Epithelial cell of proximal tubule (primary cell): ENCODE results near the gene KIF25. TPM values are rescaled to one million over a fixed set of nuclear protein-coding genes. Genes with fewer than 3 reads are reported as not detected.

Experiments
- DNase-seq: peaks from one replicate; pipeline ENCODE4 v3.0.0-alpha.2; 2011; ENCODE audit warnings: low read depth
- H3K4me3 ChIP-seq: 2 replicates; pipeline ENCODE4 v1.5.1; 2011; ENCODE audit warnings: low read depth, mild to moderate bottlenecking, low read length
- total RNA-seq: library from RNA; depleted of rRNA; stranded (reverse); fragments of >200 nt; gene quantifications from 2 replicates; pipeline ENCODE4 v1.2.3, GENCODE V29; 2015
- TF ChIP-seq, protein P1 (sequence below): conservative IDR thresholded peaks from 2 replicates; pipeline ENCODE4 v1.5.1; 2012; ENCODE audit warnings: low read depth, mild to moderate bottlenecking, low read length

Gene KIF25, protein sequence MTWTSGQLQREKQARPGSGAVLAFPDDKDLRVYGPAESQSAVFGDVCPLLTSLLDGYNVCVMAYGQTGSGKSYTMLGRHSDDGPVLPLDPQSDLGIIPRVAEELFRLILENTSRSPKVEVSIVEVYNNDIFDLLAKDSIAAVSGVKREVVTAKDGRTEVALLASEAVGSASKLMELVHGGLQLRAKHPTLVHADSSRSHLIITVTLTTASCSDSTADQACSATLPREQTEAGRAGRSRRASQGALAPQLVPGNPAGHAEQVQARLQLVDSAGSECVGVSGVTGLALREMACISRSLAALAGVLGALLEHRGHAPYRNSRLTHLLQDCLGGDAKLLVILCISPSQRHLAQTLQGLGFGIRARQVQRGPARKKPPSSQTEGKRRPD
- not detected in 2 replicates for total RNA-seq

DNA sequence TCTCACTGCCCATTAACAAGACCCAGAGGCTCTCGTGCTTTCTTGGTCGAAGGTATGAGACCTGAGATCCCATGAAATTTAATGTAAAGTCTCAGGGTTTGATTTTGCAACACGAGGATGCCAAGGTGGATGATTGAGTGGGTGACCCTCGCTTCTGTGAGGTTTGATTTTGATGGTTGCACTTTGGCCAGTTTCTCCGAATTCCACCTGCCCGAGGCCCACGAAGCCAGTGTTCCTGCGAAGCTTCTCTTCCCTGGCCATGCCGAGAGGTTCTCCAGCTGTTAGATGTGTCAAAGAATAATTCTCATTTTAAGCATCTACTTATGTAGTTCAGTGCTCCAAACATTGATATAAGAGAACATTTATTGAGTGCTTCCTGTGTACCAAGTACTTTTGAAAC is at the start of gene KIF25:
Gene KIF25, plus strand, starts transcription at position 30 of the 400 bp plus-strand sequence. CDS start 31,915 bp downstream, outside the sequence.
- no peak for DNase-seq
- H3K4me3 ChIP-seq: no peak within 1 kb of the TSS
- TF ChIP-seq, protein P1, sequence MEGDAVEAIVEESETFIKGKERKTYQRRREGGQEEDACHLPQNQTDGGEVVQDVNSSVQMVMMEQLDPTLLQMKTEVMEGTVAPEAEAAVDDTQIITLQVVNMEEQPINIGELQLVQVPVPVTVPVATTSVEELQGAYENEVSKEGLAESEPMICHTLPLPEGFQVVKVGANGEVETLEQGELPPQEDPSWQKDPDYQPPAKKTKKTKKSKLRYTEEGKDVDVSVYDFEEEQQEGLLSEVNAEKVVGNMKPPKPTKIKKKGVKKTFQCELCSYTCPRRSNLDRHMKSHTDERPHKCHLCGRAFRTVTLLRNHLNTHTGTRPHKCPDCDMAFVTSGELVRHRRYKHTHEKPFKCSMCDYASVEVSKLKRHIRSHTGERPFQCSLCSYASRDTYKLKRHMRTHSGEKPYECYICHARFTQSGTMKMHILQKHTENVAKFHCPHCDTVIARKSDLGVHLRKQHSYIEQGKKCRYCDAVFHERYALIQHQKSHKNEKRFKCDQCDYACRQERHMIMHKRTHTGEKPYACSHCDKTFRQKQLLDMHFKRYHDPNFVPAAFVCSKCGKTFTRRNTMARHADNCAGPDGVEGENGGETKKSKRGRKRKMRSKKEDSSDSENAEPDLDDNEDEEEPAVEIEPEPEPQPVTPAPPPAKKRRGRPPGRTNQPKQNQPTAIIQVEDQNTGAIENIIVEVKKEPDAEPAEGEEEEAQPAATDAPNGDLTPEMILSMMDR: no peak

DNA sequence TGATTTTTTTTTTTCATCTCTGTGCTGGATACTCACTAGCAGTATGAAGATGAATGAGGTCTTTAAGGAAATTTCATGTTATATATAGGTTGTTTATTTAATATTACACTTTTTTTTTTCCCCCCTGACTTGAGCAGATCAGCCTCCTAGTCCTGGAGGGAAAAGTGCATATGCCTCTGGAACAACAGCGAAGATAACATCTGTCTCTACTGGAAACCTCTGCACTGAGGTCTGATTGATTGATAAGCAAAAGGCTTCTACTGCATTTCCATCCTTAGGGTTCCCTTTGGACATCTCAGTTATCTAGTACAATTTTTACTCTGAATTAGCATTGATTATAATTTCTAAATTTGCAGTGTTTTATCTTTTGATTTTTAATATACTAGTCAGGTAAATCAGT is 49.8 kb upstream of the KIF25 start:
- DNase-seq: no peak
- TF ChIP-seq, protein P1: no peak
- H3K4me3 ChIP-seq: no peak overlapping the region

DNA sequence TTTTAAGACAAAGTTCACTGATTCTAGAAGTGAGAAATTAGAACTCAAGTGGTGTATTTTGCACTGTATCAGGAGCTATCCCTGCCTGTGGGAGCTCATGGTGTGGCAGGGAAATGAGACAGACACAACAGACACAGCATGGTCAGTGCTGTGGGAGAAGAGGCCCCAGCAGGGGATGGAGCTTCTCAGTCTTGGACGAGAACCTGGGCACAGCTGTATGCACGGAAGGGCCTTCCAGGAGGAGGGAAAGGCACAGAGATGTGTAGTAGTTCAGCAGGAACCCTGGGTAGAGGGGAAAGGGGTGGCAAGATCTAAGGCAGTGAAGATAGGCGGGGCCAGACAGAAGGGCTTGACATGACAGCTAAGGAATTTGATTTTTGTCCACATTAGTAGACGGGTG is 48.8 kb upstream of the KIF25 start:
- TF ChIP-seq, protein P1: no peak
- no peak for DNase-seq
- H3K4me3 ChIP-seq: no peak overlapping the region

DNA sequence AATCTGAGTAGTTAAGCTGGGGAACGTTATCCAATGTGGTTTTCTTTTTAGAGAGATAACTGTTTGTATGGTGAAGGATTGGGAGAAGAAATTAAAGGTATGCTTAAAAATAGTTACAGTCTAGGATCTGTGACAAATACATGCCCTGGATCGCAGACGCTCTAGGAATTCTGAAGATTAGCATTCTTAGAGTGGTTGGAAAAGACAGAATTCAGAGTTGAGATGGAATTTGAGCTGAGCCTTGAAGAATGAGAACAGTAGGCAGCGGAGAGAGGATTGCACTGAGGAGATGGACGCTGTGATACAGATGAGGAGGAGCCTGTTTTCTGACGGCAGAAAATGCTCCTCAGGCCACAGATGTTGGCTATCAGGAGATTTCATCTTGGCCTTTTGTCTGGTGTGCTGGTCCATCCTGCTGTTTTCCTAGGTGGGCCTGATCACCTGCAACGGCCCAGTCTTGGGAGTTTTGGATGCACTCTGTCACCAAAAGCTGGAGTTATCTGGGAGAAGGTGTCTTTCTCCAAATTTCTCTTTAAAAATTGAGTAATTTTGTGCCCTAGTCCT is 48.3 kb upstream of the KIF25 start:
- no peak for DNase-seq
- no peak overlapping the region for H3K4me3 ChIP-seq
- TF ChIP-seq, protein P1: no peak

DNA sequence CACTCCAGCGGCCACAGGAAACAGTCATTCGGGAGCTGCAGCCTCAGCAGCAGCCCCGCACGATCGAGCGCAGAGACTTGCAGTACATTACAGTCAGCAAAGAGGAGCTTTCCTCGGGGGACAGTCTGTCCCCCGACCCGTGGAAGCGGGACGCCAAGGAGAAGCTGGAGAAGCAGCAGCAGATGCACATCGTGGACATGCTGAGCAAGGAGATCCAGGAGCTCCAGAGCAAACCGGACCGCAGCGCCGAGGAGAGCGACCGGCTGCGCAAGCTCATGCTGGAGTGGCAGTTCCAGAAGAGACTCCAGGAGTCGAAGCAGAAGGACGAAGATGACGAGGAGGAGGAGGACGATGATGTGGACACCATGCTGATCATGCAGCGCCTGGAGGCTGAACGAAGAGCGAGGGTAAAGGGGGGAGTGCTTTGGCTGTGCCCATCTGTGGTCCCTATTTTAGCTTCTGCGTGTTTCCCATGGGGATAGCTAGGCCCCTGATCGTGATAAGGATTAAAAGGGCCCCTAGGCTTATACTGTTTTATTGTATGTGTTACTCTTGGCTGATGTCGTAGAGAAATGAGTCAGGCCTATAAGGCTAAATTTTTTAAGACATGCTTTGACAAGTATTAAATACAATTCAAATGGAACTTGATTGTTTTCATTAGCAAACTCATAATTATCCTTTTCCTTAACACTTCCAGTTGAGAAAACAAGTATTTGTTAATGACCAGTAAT is 45.5 kb upstream of the KIF25 start:
- TF ChIP-seq, protein P1: no peak
- no peak overlapping the region for H3K4me3 ChIP-seq
- DNase-seq: no peak

DNA sequence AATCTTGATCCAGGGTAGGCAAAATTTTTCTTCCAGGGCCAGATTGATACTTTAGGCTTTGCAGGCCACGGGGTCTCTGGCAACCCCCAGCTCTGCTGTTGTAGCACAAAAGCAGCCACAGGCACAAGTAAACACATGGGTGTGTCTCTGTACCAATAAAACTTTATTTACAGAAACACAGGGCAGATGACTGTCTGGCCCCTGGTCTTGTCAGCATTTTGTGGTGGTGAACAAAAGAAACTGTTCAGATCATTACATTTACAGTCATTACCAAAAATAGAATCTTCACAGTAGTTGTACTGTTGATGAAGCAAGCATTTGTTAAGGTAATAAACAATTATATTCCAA is 45.0 kb upstream of the KIF25 start:
- TF ChIP-seq, protein P1: no peak
- H3K4me3 ChIP-seq: no peak overlapping the region
- no peak for DNase-seq
